Panc1 (cell line): Measurements from ENCODE around the gene B4GALT5.

ENCODE experiments used
- POLR2AphosphoS5 ChIP-seq: IDR thresholded peaks from 2 replicates; pipeline ENCODE4 v1.6.1; 2012; ENCODE audit warnings: mild to moderate bottlenecking, low read depth, low read length, moderate library complexity
- SIN3A ChIP-seq: IDR thresholded peaks from 2 replicates; pipeline ENCODE4 v1.6.1; 2012; ENCODE audit warnings: low read depth, mild to moderate bottlenecking, low read length, moderate library complexity, borderline replicate concordance; ENCODE audit not compliant: insufficient read depth
- TCF7L2 ChIP-seq: IDR thresholded peaks from 2 replicates; pipeline ENCODE4 v1.6.1; 2011; ENCODE audit warnings: mild to moderate bottlenecking, low read depth, low read length, inconsistent platforms
- TF ChIP-seq, protein P1 (sequence below): fragments of 450-650 bp; IDR thresholded peaks from 2 replicates; pipeline ENCODE4 v1.5.1; 2017; ENCODE audit warnings: mild to moderate bottlenecking

DNA sequence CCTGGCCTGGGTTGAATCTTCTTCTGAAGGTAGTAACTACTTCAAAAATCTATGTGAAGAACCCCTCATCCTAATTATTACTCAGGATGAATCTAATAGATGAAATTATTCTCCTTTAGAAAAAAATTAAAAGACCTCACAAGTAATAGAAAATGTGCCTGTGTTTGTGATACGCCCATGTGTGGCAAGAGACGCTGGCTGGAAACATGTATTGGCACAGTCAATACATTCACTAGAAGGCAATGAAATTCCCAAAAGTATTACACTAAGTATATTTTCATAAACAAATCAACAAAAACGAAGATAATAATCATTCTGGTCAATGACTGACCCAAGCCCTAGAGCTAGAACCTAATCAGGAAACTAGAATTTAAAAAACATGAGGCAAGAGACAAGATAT is 64.0 kb downstream of the B4GALT5 start:
- TF ChIP-seq, protein P1, sequence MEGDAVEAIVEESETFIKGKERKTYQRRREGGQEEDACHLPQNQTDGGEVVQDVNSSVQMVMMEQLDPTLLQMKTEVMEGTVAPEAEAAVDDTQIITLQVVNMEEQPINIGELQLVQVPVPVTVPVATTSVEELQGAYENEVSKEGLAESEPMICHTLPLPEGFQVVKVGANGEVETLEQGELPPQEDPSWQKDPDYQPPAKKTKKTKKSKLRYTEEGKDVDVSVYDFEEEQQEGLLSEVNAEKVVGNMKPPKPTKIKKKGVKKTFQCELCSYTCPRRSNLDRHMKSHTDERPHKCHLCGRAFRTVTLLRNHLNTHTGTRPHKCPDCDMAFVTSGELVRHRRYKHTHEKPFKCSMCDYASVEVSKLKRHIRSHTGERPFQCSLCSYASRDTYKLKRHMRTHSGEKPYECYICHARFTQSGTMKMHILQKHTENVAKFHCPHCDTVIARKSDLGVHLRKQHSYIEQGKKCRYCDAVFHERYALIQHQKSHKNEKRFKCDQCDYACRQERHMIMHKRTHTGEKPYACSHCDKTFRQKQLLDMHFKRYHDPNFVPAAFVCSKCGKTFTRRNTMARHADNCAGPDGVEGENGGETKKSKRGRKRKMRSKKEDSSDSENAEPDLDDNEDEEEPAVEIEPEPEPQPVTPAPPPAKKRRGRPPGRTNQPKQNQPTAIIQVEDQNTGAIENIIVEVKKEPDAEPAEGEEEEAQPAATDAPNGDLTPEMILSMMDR, result no peak
- TF ChIP-seq POLR2AphosphoS5 (no peak), TCF7L2 (no peak), SIN3A (no peak)
